Stimulated activated naive CD4-positive, alpha-beta T cell treated with Interleukin-2 at 50 U/mL for 16 hours (primary cell): ENCODE data around the gene ZNF584.

Source experiments
- DNase-seq: peaks from one replicate; lab custom pipeline; 2025; lab: John Stamatoyannopoulos, UW

ZNF584 gene

DNA sequence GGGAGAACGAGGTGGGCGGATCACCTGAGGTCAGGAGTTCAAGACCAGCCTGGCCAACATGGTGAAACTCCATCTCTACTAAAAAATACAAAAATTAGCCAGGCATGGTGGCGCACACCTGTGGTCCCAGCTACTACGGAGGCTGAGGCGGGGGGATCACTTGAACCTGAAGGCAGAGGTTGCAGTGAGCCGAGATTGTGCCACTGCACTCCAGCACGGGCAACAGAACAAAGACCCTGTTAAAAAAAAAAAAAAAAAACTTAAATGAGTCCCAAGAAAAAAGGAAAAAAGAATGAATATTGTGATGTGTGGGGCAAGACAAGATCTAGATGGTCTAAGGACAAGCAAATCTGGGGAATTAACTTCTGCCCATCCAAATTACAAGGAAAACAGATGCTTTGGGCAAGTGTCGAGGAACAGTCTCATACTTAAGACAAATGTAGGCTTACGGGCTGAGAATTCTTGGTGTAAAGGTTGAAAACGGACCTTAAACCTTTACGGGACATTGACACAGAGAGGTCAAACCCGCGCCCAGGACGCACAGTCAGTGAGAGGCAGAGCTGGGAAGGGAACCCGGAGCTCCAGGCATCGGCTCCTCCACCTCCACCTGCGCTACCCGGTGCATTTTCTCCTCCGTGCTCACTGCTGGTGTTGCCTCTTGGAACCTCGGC, 57.8 kb downstream of the ZNF584 start:
- DNase-seq, result no peak

GRCh38 chr19:58466760-58467589, 58.5 kb downstream of the ZNF584 start, which contains the start of gene ZNF324:
Gene ZNF324 (plus strand): TSS chr19:58467080. CDS start chr19:58469186, 2,106 bp downstream.
- peak; percentile 98 for DNase-seq
